ENCODE measurements around the gene PLA2G2F.

DNA sequence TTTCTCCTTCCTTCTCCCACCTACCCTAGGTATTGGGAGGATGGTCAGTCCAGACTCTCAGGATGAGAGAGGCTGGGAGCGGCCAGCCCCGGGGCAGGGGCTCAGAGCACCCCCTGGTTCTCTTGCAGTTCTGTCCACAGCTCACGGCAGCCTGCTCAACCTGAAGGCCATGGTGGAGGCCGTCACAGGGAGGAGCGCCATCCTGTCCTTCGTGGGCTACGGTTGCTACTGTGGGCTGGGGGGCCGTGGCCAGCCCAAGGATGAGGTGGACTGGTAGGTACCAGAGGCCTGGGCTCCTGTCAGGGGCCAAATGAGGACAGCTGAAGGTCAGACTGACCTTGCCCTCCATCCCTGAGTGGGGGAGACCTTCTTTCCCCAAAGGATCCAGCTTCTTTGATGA is 4.2 kb downstream of the PLA2G2F start:
- TF ChIP-seq CTCF (IDR thresholded peaks at IDR 0.05) = no peak
- TF ChIP-seq EP300 (IDR thresholded peaks at IDR 0.05; ENCODE audit: low read depth) = no peak
- TF ChIP-seq POLR2A (IDR thresholded peaks at IDR 0.05) = no peak
- TF ChIP-seq POLR2AphosphoS5 (IDR thresholded peaks at IDR 0.05) = no peak

All from transverse colon (tissue), 4 donors.